NCI-H2107 treated with DMSO at 0.1 percent for 48 hours (cell line): ENCODE results near the gene VDAC2.

ENCODE experiments used
- DNase-seq: peaks from one replicate; lab custom pipeline; 2025; ENCODE audit not compliant: unreplicated experiment; lab: John Stamatoyannopoulos, UW

VDAC2 gene

GRCh38 chr10:75229971-75230370, 19.4 kb downstream of the VDAC2 start:
- DNase-seq: no peak

GRCh38 chr10:75230600-75231038, 20.0 kb downstream of the VDAC2 start:
- peak; percentile 35 for DNase-seq

- DNase-seq: no peak
Observed at GRCh38 chr10:75231672-75232581, 21.3 kb downstream of the VDAC2 start.

GRCh38 chr10:75233444-75234016, 22.9 kb downstream of the VDAC2 start:
- no peak for DNase-seq

GRCh38 chr10:75234017-75234682, 23.6 kb downstream of the VDAC2 start:
- DNase-seq: peak; percentile 72

- DNase-seq: no peak
Observed at GRCh38 chr10:75234683-75235374, 24.2 kb downstream of the VDAC2 start.

- DNase-seq: peak; percentile 66
Observed at GRCh38 chr10:75235375-75236177, 25.0 kb downstream of the VDAC2 start, which contains the start of gene COMTD1. TSS of gene COMTD1 (minus strand) at chr10:75235957. CDS start at chr10:75235928, 29 bp downstream.

- DNase-seq: no peak
Observed at GRCh38 chr10:75236178-75236825, 25.7 kb downstream of the VDAC2 start.

GRCh38 chr10:75238182-75239095, 27.8 kb downstream of the VDAC2 start:
- no peak for DNase-seq

- no peak for DNase-seq
Observed at GRCh38 chr10:75239096-75239790, 28.6 kb downstream of the VDAC2 start.

- no peak for DNase-seq
Observed at GRCh38 chr10:75240329-75241076, 29.9 kb downstream of the VDAC2 start.

- no peak for DNase-seq
Observed at GRCh38 chr10:75243426-75243825, 32.8 kb downstream of the VDAC2 start.

GRCh38 chr10:75244487-75245353, 34.1 kb downstream of the VDAC2 start:
- no peak for DNase-seq

- no peak for DNase-seq
Observed at GRCh38 chr10:75245354-75246250, 35.0 kb downstream of the VDAC2 start.

- no peak for DNase-seq
Observed at GRCh38 chr10:75246506-75246905, 35.9 kb downstream of the VDAC2 start.
